ENCODE results near the gene CROCC2. TPM values are rescaled to one million over a fixed set of nuclear protein-coding genes. Genes with fewer than 3 reads are reported as not detected.
A peak's percentile ranks its signal among the peaks of the same experiment; 100 is the strongest.

Gene CROCC2
- total and polyA plus RNA-seq, 2 of the 13 experiments (the other 11 are each of a cell fraction or from before 2014, with no cell fraction given) = not detected

DNA sequence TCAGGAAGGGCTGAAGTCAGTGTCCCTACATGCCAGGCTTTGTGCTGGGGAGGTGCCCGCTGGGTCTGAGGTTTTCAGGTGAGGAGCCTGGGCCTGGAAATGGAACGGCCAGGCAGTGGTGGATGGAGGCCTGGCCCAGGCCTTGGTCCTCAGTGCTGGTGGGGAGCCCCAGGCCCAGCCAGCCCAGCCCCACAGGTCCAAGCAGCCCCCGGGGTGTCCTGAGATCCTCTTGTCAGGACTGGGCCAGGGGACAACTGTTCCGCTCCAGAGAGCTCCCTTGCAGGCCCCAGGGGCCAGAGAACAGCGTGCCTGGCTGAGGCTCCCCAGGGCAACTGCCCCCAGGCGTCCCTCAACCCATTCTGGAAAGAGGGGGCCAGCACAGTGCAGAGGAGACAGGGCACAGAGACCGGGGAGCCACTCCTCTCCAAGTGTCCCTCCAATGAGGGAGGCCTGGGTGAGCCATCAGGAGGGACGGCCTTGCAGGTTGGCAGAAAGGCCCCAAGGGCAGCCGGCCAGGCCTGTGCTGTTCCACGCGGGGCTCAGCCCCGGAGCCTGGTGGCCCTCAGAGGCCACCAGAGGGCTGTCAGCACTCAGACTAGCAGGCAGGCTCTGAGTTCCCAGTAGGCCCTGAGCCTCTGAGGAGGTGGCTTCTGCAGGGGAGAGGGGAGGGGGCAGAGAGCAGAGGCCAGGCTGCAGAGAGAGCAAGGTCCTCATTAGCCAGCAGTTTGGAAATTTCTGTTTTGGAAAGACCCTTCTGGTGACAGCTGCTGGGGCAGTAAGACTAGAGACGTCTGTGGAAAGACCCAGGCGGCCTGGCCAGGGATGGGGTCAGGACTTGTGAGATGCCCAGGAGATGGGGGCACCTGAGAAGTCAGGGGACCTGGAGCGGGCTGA is 62.8 kb downstream of the CROCC2 start (continued):
- TF ChIP-seq MLLT10 (CRISPR knock-in tag; IDR thresholded peaks at IDR 0.05) (no peak), ZNF333 (CRISPR knock-in tag; IDR thresholded peaks at IDR 0.05; ENCODE audit: borderline replicate concordance) (no peak), NFATC3 (CRISPR knock-in tag; IDR thresholded peaks at IDR 0.05) (no peak), ZNF782 (CRISPR knock-in tag; IDR thresholded peaks at IDR 0.05; ENCODE audit: borderline replicate concordance) (0 out of 2 replicates have a peak, but pooled peaks have one; percentile 74), ZNF841 (CRISPR knock-in tag; IDR thresholded peaks at IDR 0.05; ENCODE audit: borderline replicate concordance) (no peak), ZNF839 (CRISPR knock-in tag; IDR thresholded peaks at IDR 0.05; ENCODE audit: borderline replicate concordance) (no peak), NCOA2 (CRISPR knock-in tag; IDR thresholded peaks at IDR 0.05) (no peak), ZFP37 (CRISPR knock-in tag; IDR thresholded peaks at IDR 0.05; ENCODE audit: borderline replicate concordance) (no peak), ZFYVE20 (CRISPR knock-in tag; IDR thresholded peaks at IDR 0.05; ENCODE audit: borderline replicate concordance, low read depth) (no peak), ZBTB1 (CRISPR knock-in tag; IDR thresholded peaks at IDR 0.05; ENCODE audit: borderline replicate concordance) (no peak), ZNF546 (CRISPR knock-in tag; conservative IDR thresholded peaks at IDR 0.05) (no peak), ZNF570 (CRISPR knock-in tag; IDR thresholded peaks at IDR 0.05; ENCODE audit: borderline replicate concordance) (no peak), RFX5 (IDR thresholded peaks at IDR 0.05; ENCODE audit: low read depth, low read length) (no peak), ZNF501 (CRISPR knock-in tag; IDR thresholded peaks at IDR 0.05) (no peak; the same call in 1 of the 2 replicates), ATF6 (CRISPR knock-in tag; conservative IDR thresholded peaks at IDR 0.05) (no peak; the same call in 1 of the 2 replicates), ZNF264 (CRISPR knock-in tag; IDR thresholded peaks at IDR 0.05) (no peak), RXRA (CRISPR knock-in tag; IDR thresholded peaks at IDR 0.05) (no peak), ZNF607 (CRISPR knock-in tag; IDR thresholded peaks at IDR 0.05; ENCODE audit: borderline replicate concordance) (no peak), ERF (CRISPR knock-in tag; IDR thresholded peaks at IDR 0.05) (0 out of 2 replicates have a peak, but pooled peaks have one; percentile 30)
- TF ChIP-seq, protein P1, sequence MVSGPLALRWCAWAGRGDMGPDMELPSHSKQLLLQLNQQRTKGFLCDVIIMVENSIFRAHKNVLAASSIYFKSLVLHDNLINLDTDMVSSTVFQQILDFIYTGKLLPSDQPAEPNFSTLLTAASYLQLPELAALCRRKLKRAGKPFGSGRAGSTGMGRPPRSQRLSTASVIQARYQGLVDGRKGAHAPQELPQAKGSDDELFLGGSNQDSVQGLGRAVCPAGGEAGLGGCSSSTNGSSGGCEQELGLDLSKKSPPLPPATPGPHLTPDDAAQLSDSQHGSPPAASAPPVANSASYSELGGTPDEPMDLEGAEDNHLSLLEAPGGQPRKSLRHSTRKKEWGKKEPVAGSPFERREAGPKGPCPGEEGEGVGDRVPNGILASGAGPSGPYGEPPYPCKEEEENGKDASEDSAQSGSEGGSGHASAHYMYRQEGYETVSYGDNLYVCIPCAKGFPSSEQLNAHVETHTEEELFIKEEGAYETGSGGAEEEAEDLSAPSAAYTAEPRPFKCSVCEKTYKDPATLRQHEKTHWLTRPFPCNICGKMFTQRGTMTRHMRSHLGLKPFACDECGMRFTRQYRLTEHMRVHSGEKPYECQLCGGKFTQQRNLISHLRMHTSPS (CRISPR knock-in tag; IDR thresholded peaks at IDR 0.05; ENCODE audit: low read depth) = peak; percentile 60; the same call in 1 of the 2 replicates
- TF ChIP-seq, protein P2, sequence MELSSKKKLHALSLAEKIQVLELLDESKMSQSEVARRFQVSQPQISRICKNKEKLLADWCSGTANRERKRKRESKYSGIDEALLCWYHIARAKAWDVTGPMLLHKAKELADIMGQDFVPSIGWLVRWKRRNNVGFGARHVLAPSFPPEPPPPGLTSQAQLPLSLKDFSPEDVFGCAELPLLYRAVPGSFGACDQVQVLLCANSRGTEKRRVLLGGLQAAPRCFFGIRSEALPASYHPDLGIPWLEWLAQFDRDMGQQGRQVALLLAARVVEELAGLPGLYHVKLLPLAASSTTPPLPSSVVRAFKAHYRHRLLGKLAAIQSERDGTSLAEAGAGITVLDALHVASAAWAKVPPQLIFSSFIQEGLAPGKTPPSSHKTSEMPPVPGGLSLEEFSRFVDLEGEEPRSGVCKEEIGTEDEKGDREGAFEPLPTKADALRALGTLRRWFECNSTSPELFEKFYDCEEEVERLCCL (CRISPR knock-in tag; IDR thresholded peaks at IDR 0.05; ENCODE audit: borderline replicate concordance) = no peak
- TF ChIP-seq, protein P3, sequence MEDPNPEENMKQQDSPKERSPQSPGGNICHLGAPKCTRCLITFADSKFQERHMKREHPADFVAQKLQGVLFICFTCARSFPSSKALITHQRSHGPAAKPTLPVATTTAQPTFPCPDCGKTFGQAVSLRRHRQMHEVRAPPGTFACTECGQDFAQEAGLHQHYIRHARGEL (CRISPR knock-in tag; IDR thresholded peaks at IDR 0.05) = peak; percentile 22; the same call in 1 of the 2 replicates
- TF ChIP-seq, protein P4, sequence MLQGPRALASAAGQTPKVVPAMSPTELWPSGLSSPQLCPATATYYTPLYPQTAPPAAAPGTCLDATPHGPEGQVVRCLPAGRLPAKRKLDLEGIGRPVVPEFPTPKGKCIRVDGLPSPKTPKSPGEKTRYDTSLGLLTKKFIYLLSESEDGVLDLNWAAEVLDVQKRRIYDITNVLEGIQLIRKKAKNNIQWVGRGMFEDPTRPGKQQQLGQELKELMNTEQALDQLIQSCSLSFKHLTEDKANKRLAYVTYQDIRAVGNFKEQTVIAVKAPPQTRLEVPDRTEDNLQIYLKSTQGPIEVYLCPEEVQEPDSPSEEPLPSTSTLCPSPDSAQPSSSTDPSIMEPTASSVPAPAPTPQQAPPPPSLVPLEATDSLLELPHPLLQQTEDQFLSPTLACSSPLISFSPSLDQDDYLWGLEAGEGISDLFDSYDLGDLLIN (CRISPR knock-in tag; IDR thresholded peaks at IDR 0.05; ENCODE audit: borderline replicate concordance) = no peak

Data from HepG2 (cell line).